ENCODE results near the gene IQCH. TPM values are rescaled to one million over a fixed set of nuclear protein-coding genes. Genes with fewer than 3 reads are reported as not detected.

Gene IQCH
- polyA plus RNA-seq, 1 donor (not counting 4 experiments of a cell fraction or from before 2014, with no cell fraction given), result 2.6 TPM

GRCh38 chr15:67305506-67305905 is 50.9 kb downstream of the IQCH start:
- no peaks in the 10 kb centered on the region for H3K9me1 ChIP-seq (ENCODE audit: control insufficient read depth, extremely low read depth, insufficient read depth, low read length)
- H3K4me2 ChIP-seq (ENCODE audit: control insufficient read depth, extremely low read depth, insufficient read depth, low read depth, low read length), result no peak overlapping the region
- H3K4me1 ChIP-seq (ENCODE audit: control insufficient read depth, extremely low read depth, insufficient read depth, low read length), result no peaks in the 10 kb centered on the region
- H3K27me3 ChIP-seq (ENCODE audit: control insufficient read depth, extremely low read depth, insufficient read depth, low read length), result no peaks in the 10 kb centered on the region
- no peaks in the 10 kb centered on the region for H4K20me1 ChIP-seq (ENCODE audit: control insufficient read depth, extremely low read depth, insufficient read depth, low read length)
- dilution Hi-C loops (cut with MboI; ENCODE audit: extremely low pct_ligation_motif_present, low sequenced_read_pairs), result no loop called here
- H3K36me3 ChIP-seq (ENCODE audit: control insufficient read depth in 2 of 2, extremely low read depth in 1 of 2, insufficient read depth in 2 of 2, low read length in 2 of 2), result no peaks in the 10 kb centered on the region
- no peak for FAIRE-seq
- TF ChIP-seq CTCF (optimal IDR thresholded peaks at IDR 0.05 in 1 of 3, IDR thresholded peaks at IDR 0.05 in 1 of 3, conservative IDR thresholded peaks at IDR 0.05 in 1 of 3; ENCODE audit: extremely low read depth in 1 of 3, insufficient read depth in 2 of 3, low read length in 3 of 3) (no peak), EZH2 (IDR thresholded peaks at IDR 0.05; ENCODE audit: low read length) (no peak)
- H3K9ac ChIP-seq (ENCODE audit: control insufficient read depth, extremely low read depth, insufficient read depth, low read length), result no peak overlapping the region
- H3K9me3 ChIP-seq (ENCODE audit: control insufficient read depth, low read depth, low read length), result no peaks in the 10 kb centered on the region
- no peak overlapping the region for H2AFZ ChIP-seq (ENCODE audit: control insufficient read depth, low read length)
- no peak for DNase-seq (ENCODE audit: low read depth, low spot score)
- H3K4me3 ChIP-seq (ENCODE audit: control insufficient read depth in 2 of 3, extremely low read depth in 1 of 3, insufficient read depth in 2 of 3, low read depth in 1 of 3, low read length in 3 of 3), result no peak overlapping the region
- H3K79me2 ChIP-seq (ENCODE audit: control insufficient read depth, insufficient read depth, low read length), result no peaks in the 10 kb centered on the region
- H3K27ac ChIP-seq (ENCODE audit: control insufficient read depth, insufficient read depth, low read length), result no peak overlapping the region

GRCh38 chr15:67307156-67307555 is 52.6 kb downstream of the IQCH start:
- no peak overlapping the region for H2AFZ ChIP-seq (ENCODE audit: control insufficient read depth, low read length)
- FAIRE-seq, result no peak
- H3K36me3 ChIP-seq (ENCODE audit: control insufficient read depth in 2 of 2, extremely low read depth in 1 of 2, insufficient read depth in 2 of 2, low read length in 2 of 2), result no peaks in the 10 kb centered on the region

GRCh38 chr15:67307889-67308597 is 53.5 kb downstream of the IQCH start:
- H3K9me1 ChIP-seq (ENCODE audit: control insufficient read depth, extremely low read depth, insufficient read depth, low read length), result no peaks in the 10 kb centered on the region
- H4K20me1 ChIP-seq (ENCODE audit: control insufficient read depth, extremely low read depth, insufficient read depth, low read length), result no peaks in the 10 kb centered on the region
- no peak overlapping the region for H3K4me3 ChIP-seq (ENCODE audit: control insufficient read depth in 2 of 3, extremely low read depth in 1 of 3, insufficient read depth in 2 of 3, low read depth in 1 of 3, low read length in 3 of 3)
- FAIRE-seq (no peak), DNase-seq (ENCODE audit: low read depth, low spot score) (no peak)
- H3K27ac ChIP-seq (ENCODE audit: control insufficient read depth, insufficient read depth, low read length), result no peak overlapping the region
- no peaks in the 10 kb centered on the region for H3K4me1 ChIP-seq (ENCODE audit: control insufficient read depth, extremely low read depth, insufficient read depth, low read length)
- no peaks in the 10 kb centered on the region for H3K36me3 ChIP-seq (ENCODE audit: control insufficient read depth in 2 of 2, extremely low read depth in 1 of 2, insufficient read depth in 2 of 2, low read length in 2 of 2)
- no peak overlapping the region for H3K9ac ChIP-seq (ENCODE audit: control insufficient read depth, extremely low read depth, insufficient read depth, low read length)
- H2AFZ ChIP-seq (ENCODE audit: control insufficient read depth, low read length), result no peak overlapping the region
- H3K79me2 ChIP-seq (ENCODE audit: control insufficient read depth, insufficient read depth, low read length), result no peaks in the 10 kb centered on the region
- dilution Hi-C loops (cut with MboI; ENCODE audit: extremely low pct_ligation_motif_present, low sequenced_read_pairs), result no loop called here
- TF ChIP-seq EZH2 (IDR thresholded peaks at IDR 0.05; ENCODE audit: low read length) (no peak), CTCF (optimal IDR thresholded peaks at IDR 0.05 in 1 of 3, IDR thresholded peaks at IDR 0.05 in 1 of 3, conservative IDR thresholded peaks at IDR 0.05 in 1 of 3; ENCODE audit: extremely low read depth in 1 of 3, insufficient read depth in 2 of 3, low read length in 3 of 3) (no peak)
- no peak overlapping the region for H3K4me2 ChIP-seq (ENCODE audit: control insufficient read depth, extremely low read depth, insufficient read depth, low read depth, low read length)
- H3K9me3 ChIP-seq (ENCODE audit: control insufficient read depth, low read depth, low read length), result no peaks in the 10 kb centered on the region
- H3K27me3 ChIP-seq (ENCODE audit: control insufficient read depth, extremely low read depth, insufficient read depth, low read length), result no peaks in the 10 kb centered on the region

More at GRCh38 chr15:67307156-67307555, 52.6 kb downstream of the IQCH start:
- H3K4me3 ChIP-seq (ENCODE audit: control insufficient read depth in 2 of 3, extremely low read depth in 1 of 3, insufficient read depth in 2 of 3, low read depth in 1 of 3, low read length in 3 of 3), result no peak overlapping the region
- H3K4me2 ChIP-seq (ENCODE audit: control insufficient read depth, extremely low read depth, insufficient read depth, low read depth, low read length), result no peak overlapping the region
- H3K79me2 ChIP-seq (ENCODE audit: control insufficient read depth, insufficient read depth, low read length), result no peaks in the 10 kb centered on the region
- no peaks in the 10 kb centered on the region for H3K4me1 ChIP-seq (ENCODE audit: control insufficient read depth, extremely low read depth, insufficient read depth, low read length)
- no peaks in the 10 kb centered on the region for H4K20me1 ChIP-seq (ENCODE audit: control insufficient read depth, extremely low read depth, insufficient read depth, low read length)
- H3K27me3 ChIP-seq (ENCODE audit: control insufficient read depth, extremely low read depth, insufficient read depth, low read length), result no peaks in the 10 kb centered on the region
- no peak overlapping the region for H3K9ac ChIP-seq (ENCODE audit: control insufficient read depth, extremely low read depth, insufficient read depth, low read length)
- dilution Hi-C loops (cut with MboI; ENCODE audit: extremely low pct_ligation_motif_present, low sequenced_read_pairs), result no loop called here
- TF ChIP-seq EZH2 (IDR thresholded peaks at IDR 0.05; ENCODE audit: low read length), result no peak
- DNase-seq (ENCODE audit: low read depth, low spot score), result no peak
- no peaks in the 10 kb centered on the region for H3K9me1 ChIP-seq (ENCODE audit: control insufficient read depth, extremely low read depth, insufficient read depth, low read length)
- H3K9me3 ChIP-seq (ENCODE audit: control insufficient read depth, low read depth, low read length), result no peaks in the 10 kb centered on the region
- H3K27ac ChIP-seq (ENCODE audit: control insufficient read depth, insufficient read depth, low read length), result no peak overlapping the region
